Suprapubic skin (tissue), 4 donors: ENCODE data around the gene MARK3.

ENCODE experiments used
- CTCF ChIP-seq, 2 donors: fragments of 200-600 bp in 1 of 2; fragments of 450-650 bp in 1 of 2; sonication (generic) in 1 of 2; IDR thresholded peaks; one replicate each; pipeline ENCODE4 v1.5.1; 2016 to 2019; ENCODE audit warnings: antibody characterized with exemption in 2 of 2, mild to moderate bottlenecking in 1 of 2, moderate library complexity in 1 of 2
- EP300 ChIP-seq: sonication (generic); formaldehyde crosslinking; IDR thresholded peaks from one replicate; pipeline ENCODE4 v1.6.1; 2017; ENCODE audit warnings: antibody characterized with exemption
- POLR2A ChIP-seq, 2 donors: fragments of 450-650 bp; IDR thresholded peaks; one replicate each; pipeline ENCODE4 v1.6.1; 2017; ENCODE audit warnings: antibody characterized with exemption in 2 of 2, mild to moderate bottlenecking in 2 of 2, moderate library complexity in 2 of 2
- POLR2AphosphoS5 ChIP-seq, 3 donors: sonication (generic); formaldehyde crosslinking; IDR thresholded peaks; one replicate each; pipeline ENCODE4 v1.6.1; 2017; ENCODE audit warnings: antibody characterized with exemption in 3 of 3

- peak; percentile 82 to 83 for TF ChIP-seq CTCF (IDR thresholded peaks at IDR 0.05)
- TF ChIP-seq POLR2AphosphoS5 (IDR thresholded peaks at IDR 0.05) = no peak
- no peak for TF ChIP-seq POLR2A (IDR thresholded peaks at IDR 0.05)
- TF ChIP-seq EP300 = no peak
Measured at GRCh38 chr14:103393676-103394626, 8.7 kb downstream of the MARK3 start.
